PC-3 (cell line): ENCODE results near the gene PDK1. TPM values are rescaled to one million over a fixed set of nuclear protein-coding genes. Genes with fewer than 3 reads are reported as not detected.

Source experiments
- ATAC-seq: fragments of 200-7000 bp; cut with Tn5 transposase; 2 replicates; pipeline ENCODE4 v1.9.1; 2020; ENCODE audit warnings: mild to moderate bottlenecking, moderate library complexity
- BruUV-seq: library from RNA; stranded (reverse); fragments of 400-500 nt; replicated peaks from 2 replicates; lab custom pipeline; 2021; lab: Mats Ljungman, UMichigan
- CTCF ChIA-PET: fragments of 300-600 bp; sonication (Branson Sonifier 250); formaldehyde crosslinking; loops from one replicate; lab custom pipeline; 2022; ENCODE audit warnings: antibody characterized with exemption; lab: Charles Lee
- POLR2A ChIA-PET: fragments of 300-600 bp; sonication (Branson Sonifier 250); formaldehyde crosslinking; loops from one replicate; lab custom pipeline; 2022; ENCODE audit warnings: antibody characterized with exemption; ENCODE audit not compliant: unreplicated experiment; lab: Charles Lee
- DNase-seq: peaks from one replicate; pipeline ENCODE4 v3.0.0-alpha.2; 2015
- H2AFZ ChIP-seq: fragments of 300-600 bp; sonication (generic); 2 replicates; pipeline ENCODE4 v1.6.0; 2016; ENCODE audit warnings: antibody characterized with exemption, low read length
- H3F3A ChIP-seq: fragments of 300-600 bp; sonication (generic); one replicate; pipeline ENCODE4 v1.6.0; 2017; ENCODE audit warnings: antibody characterized with exemption, low read length, control low read depth, mild to moderate bottlenecking; ENCODE audit not compliant: unreplicated experiment
- H3K27ac ChIP-seq: fragments of 300-600 bp; sonication (generic); 2 replicates; pipeline ENCODE4 v1.5.1; 2016; ENCODE audit warnings: mild to moderate bottlenecking, low read length
- H3K27me3 ChIP-seq: fragments of 300-600 bp; sonication (generic); 2 replicates; pipeline ENCODE4 v1.6.1; 2016; ENCODE audit warnings: low read length, mixed read lengths
- H3K36me3 ChIP-seq: fragments of 300-600 bp; sonication (generic); 2 replicates; pipeline ENCODE4 v1.6.1; 2016; ENCODE audit warnings: low read depth, mixed run types, low read length, mixed read lengths
- H3K4me1 ChIP-seq: fragments of 300-600 bp; sonication (generic); 2 replicates; pipeline ENCODE4 v1.5.1; 2016; ENCODE audit warnings: low read length; ENCODE audit not compliant: insufficient read depth
- H3K4me2 ChIP-seq: fragments of 300-600 bp; sonication (generic); 2 replicates; pipeline ENCODE4 v1.6.0; 2016; ENCODE audit warnings: low read length
- H3K4me3 ChIP-seq: fragments of 300-600 bp; sonication (generic); 2 replicates; pipeline ENCODE4 v1.5.1; 2016; ENCODE audit warnings: mild to moderate bottlenecking, low read length, mixed read lengths
- H3K79me2 ChIP-seq: fragments of 300-600 bp; sonication (generic); 2 replicates; pipeline ENCODE4 v1.6.1; 2017; ENCODE audit warnings: low read length, mixed read lengths
- H3K9ac ChIP-seq: fragments of 300-600 bp; sonication (generic); 2 replicates; pipeline ENCODE4 v1.6.0; 2016; ENCODE audit warnings: mild to moderate bottlenecking, low read length
- H3K9me2 ChIP-seq: fragments of 300-600 bp; sonication (generic); replicated peaks from 2 replicates; pipeline ENCODE4 v1.6.1; 2016; ENCODE audit warnings: mixed run types, low read length, mixed read lengths
- H3K9me3 ChIP-seq: fragments of 300-600 bp; sonication (generic); 2 replicates; pipeline ENCODE4 v1.6.1; 2016; ENCODE audit warnings: low read length, mixed read lengths
- H4K20me1 ChIP-seq: fragments of 300-600 bp; sonication (generic); 2 replicates; pipeline ENCODE4 v1.6.1; 2016; ENCODE audit warnings: low read length, mixed read lengths
- CTCF ChIP-seq: fragments of 300-600 bp; sonication (generic); conservative IDR thresholded peaks from 2 replicates; pipeline ENCODE4 v1.5.1; 2017; ENCODE audit warnings: antibody characterized with exemption, low read depth, mild to moderate bottlenecking, low read length
- EZH2 ChIP-seq: fragments of 300-600 bp; sonication (generic); IDR thresholded peaks from one replicate; pipeline ENCODE4 v1.6.1; 2017; ENCODE audit warnings: antibody characterized with exemption, mild to moderate bottlenecking, low read length; ENCODE audit not compliant: unreplicated experiment
- EZH2phosphoT487 ChIP-seq: fragments of 300-600 bp; sonication (generic); IDR thresholded peaks from 2 replicates; pipeline ENCODE4 v1.6.1; 2018; ENCODE audit warnings: mild to moderate bottlenecking, antibody characterized with exemption, low read length, borderline replicate concordance
- intact Hi-C: fragments of 100-400 bp; cut with micrococcal nuclease; formaldehyde crosslinking; loops from 2 replicates; pipeline ENCODE4 v1.9.0; 2023
- total RNA-seq: library from RNA; depleted of rRNA; stranded (reverse); fragments of >200 nt; gene quantifications from 2 replicates; pipeline ENCODE4 v1.2.3, GENCODE V29; 2014

PDK1 gene
- total RNA-seq, 1 experiment from 2014 or later, result 45.8 TPM

GRCh38 chr2:172539767-172540166, 16.1 kb upstream of the PDK1 start:
- ChIA-PET CTCF (no interaction called here), POLR2A (interaction anchor here (0.7 kb wide), 1 partner anchor 76 kb away, joined by 3 read pairs; no protein-coding TSS in a partner anchor)
- DNase-seq, result no peak
- no peaks in the 10 kb centered on the region for H3K9me2 ChIP-seq
- H3K79me2 ChIP-seq, result no peaks in the 10 kb centered on the region
- H3K4me3 ChIP-seq, result no peak overlapping the region
- H3K9ac ChIP-seq, result no peak overlapping the region
- peaks cover 13% of the 10 kb centered on the region; the same call in 1 of the 2 replicates for H3K36me3 ChIP-seq
- ATAC-seq, result no peak
- H3K4me2 ChIP-seq, result no peak overlapping the region
- H3F3A ChIP-seq, result no peaks in the 10 kb centered on the region
- H3K27me3 ChIP-seq, result no peaks in the 10 kb centered on the region
- intact Hi-C loops, result no loop called here
- H3K4me1 ChIP-seq, result no peaks in the 10 kb centered on the region
- no peak overlapping the region for H3K27ac ChIP-seq
- no peaks in the 10 kb centered on the region for H4K20me1 ChIP-seq
- no peak overlapping the region for H2AFZ ChIP-seq
- H3K9me3 ChIP-seq, result peaks cover 15% of the 10 kb centered on the region; the same call in 1 of the 2 replicates
- BruUV-seq, result no TSS peak
- TF ChIP-seq EZH2 (no peak), CTCF (no peak), EZH2phosphoT487 (no peak)

GRCh38 chr2:172540421-172540820, 15.5 kb upstream of the PDK1 start:
- no peaks in the 10 kb centered on the region for H3K79me2 ChIP-seq
- no peaks in the 10 kb centered on the region for H4K20me1 ChIP-seq
- H3K4me3 ChIP-seq, result no peak overlapping the region
- H3F3A ChIP-seq, result no peaks in the 10 kb centered on the region
- DNase-seq (no peak), ATAC-seq (no peak)
- no TSS peak for BruUV-seq
- no peaks in the 10 kb centered on the region for H3K4me1 ChIP-seq
- H3K9me2 ChIP-seq, result no peaks in the 10 kb centered on the region
- peaks cover 15% of the 10 kb centered on the region; the same call in 1 of the 2 replicates for H3K9me3 ChIP-seq
- no peak overlapping the region for H3K27ac ChIP-seq
- peaks cover 15% of the 10 kb centered on the region; the same call in 1 of the 2 replicates for H3K36me3 ChIP-seq
- intact Hi-C loops, result no loop called here
- H3K9ac ChIP-seq, result no peak overlapping the region
- H3K27me3 ChIP-seq, result no peaks in the 10 kb centered on the region
- H3K4me2 ChIP-seq, result no peak overlapping the region
- TF ChIP-seq EZH2 (no peak), EZH2phosphoT487 (no peak), CTCF (no peak)
- ChIA-PET CTCF (no interaction called here), POLR2A (interaction anchor here (0.7 kb wide), 1 partner anchor 76 kb away, joined by 3 read pairs; no protein-coding TSS in a partner anchor)
- no peak overlapping the region for H2AFZ ChIP-seq

- ChIA-PET POLR2A (no interaction called here), CTCF (no interaction called here)
- H3K4me2 ChIP-seq, result no peak overlapping the region
- peak; percentile 30 for DNase-seq
- intact Hi-C loops, result loop anchor here (5.0 kb wide), 1 partner anchor 33 kb away; no protein-coding TSS in a partner anchor
- no peaks in the 10 kb centered on the region for H3K9me2 ChIP-seq
- no TSS peak for BruUV-seq
- no peaks in the 10 kb centered on the region for H3F3A ChIP-seq
- H3K27ac ChIP-seq, result no peak overlapping the region
- ATAC-seq, result no peak
- peaks cover 11% of the 10 kb centered on the region for H3K36me3 ChIP-seq
- no peaks in the 10 kb centered on the region for H3K4me1 ChIP-seq
- no peaks in the 10 kb centered on the region for H4K20me1 ChIP-seq
- H3K79me2 ChIP-seq, result no peaks in the 10 kb centered on the region
- no peak overlapping the region for H3K9ac ChIP-seq
- H3K27me3 ChIP-seq, result no peaks in the 10 kb centered on the region
- H3K4me3 ChIP-seq, result no peak overlapping the region
- H3K9me3 ChIP-seq, result peaks cover 1% of the 10 kb centered on the region; the same call in 1 of the 2 replicates
- no peak overlapping the region for H2AFZ ChIP-seq
- no peak for TF ChIP-seq EZH2phosphoT487
- TF ChIP-seq EZH2, result no peak
- no peak for TF ChIP-seq CTCF
These were observed 10.3 kb upstream of the PDK1 start for GRCh38 chr2:172545408-172546075.
